B cell (primary cell): Measurements from ENCODE around the gene DNAJA1. TPM values are rescaled to one million over a fixed set of nuclear protein-coding genes. Genes with fewer than 3 reads are reported as not detected.

Experiments
- ATAC-seq: fragments of 200-7000 bp; cut with Tn5 transposase; one replicate; pipeline ENCODE4 v1.10.0; 2021; ENCODE audit warnings: low read depth, mild to moderate bottlenecking, moderate number of reproducible peaks, moderate library complexity
- CTCF ChIA-PET: fragments of 350-600 bp; sonication (Branson Sonifier 250); formaldehyde crosslinking; loops from one replicate; lab custom pipeline; 2021; ENCODE audit warnings: antibody characterized with exemption, inconsistent platforms; lab: Charles Lee
- POLR2A ChIA-PET: fragments of 350-600 bp; sonication (Branson Sonifier 250); formaldehyde crosslinking; loops from one replicate; lab custom pipeline; 2021; ENCODE audit warnings: antibody characterized with exemption; lab: Charles Lee
- DNase-seq: peaks from one replicate; pipeline ENCODE4 v3.0.0; 2013
- H2AFZ ChIP-seq: 2 replicates; pipeline ENCODE4 v1.6.1; 2012; ENCODE audit warnings: mild to moderate bottlenecking, low read depth, low read length; ENCODE audit not compliant: insufficient read depth, poor library complexity, severe bottlenecking
- H3K27ac ChIP-seq, 2 donors: 1 replicate in 1 of 2; 2 replicates in 1 of 2; pipeline ENCODE4 v1.5.1; 2012 to 2013; ENCODE audit warnings: low read length in 2 of 2, mild to moderate bottlenecking in 2 of 2, moderate library complexity in 1 of 2
- H3K27me3 ChIP-seq, 4 experiments: fragments of 200-600 bp in 1 of 4; sonication (generic) in 1 of 4; replicated peaks in 1 of 4; 1 replicate in 2 of 4; 2 replicates in 2 of 4; pipeline versions ENCODE4 v1.6.1 to v1.7.0; 2013 to 2016; ENCODE audit warnings: low read length in 3 of 4, mild to moderate bottlenecking in 2 of 4, mixed read lengths in 1 of 4, moderate library complexity in 1 of 4; ENCODE audit not compliant: insufficient read depth in 4 of 4, control insufficient read depth in 3 of 4; ENCODE audit errors: control extremely low read depth in 1 of 4
- H3K36me3 ChIP-seq, 2 experiments: replicated peaks in 1 of 2; 1 replicate in 1 of 2; 2 replicates in 1 of 2; pipeline versions ENCODE4 v1.6.1 to v1.7.1; 2013; ENCODE audit warnings: low read length in 1 of 2; ENCODE audit not compliant: insufficient read depth in 2 of 2, control insufficient read depth in 1 of 2; ENCODE audit errors: control extremely low read depth in 1 of 2, extremely low read depth in 1 of 2
- H3K4me1 ChIP-seq, 2 donors: fragments of 200-600 bp in 1 of 2; sonication (generic) in 1 of 2; 1 replicate in 1 of 2; 2 replicates in 1 of 2; pipeline versions ENCODE4 v1.5.1 to v1.6.1; 2013 to 2017; ENCODE audit warnings: low read length in 2 of 2; ENCODE audit not compliant: control insufficient read depth in 2 of 2, insufficient read depth in 2 of 2
- H3K4me2 ChIP-seq: replicated peaks from 2 replicates; pipeline ENCODE3; 2012; ENCODE audit warnings: mild to moderate bottlenecking, low read depth, low read length; ENCODE audit not compliant: poor library complexity, severe bottlenecking
- H3K4me3 ChIP-seq, 5 experiments: fragments of 200-600 bp in 1 of 5; sonication (generic) in 1 of 5; 1 replicate in 3 of 5; 2 replicates in 2 of 5; pipeline versions ENCODE4 v1.5.1 to v1.7.0; 2011 to 2016; ENCODE audit warnings: low read length in 4 of 5, mild to moderate bottlenecking in 4 of 5, low read depth in 2 of 5, control low read depth in 1 of 5, moderate library complexity in 1 of 5; ENCODE audit not compliant: insufficient read depth in 1 of 5; ENCODE audit errors: control extremely low read depth in 1 of 5, extremely low read depth in 1 of 5
- H3K79me2 ChIP-seq: fragments of 200-600 bp; sonication (generic); one replicate; pipeline ENCODE4 v1.6.0; 2016; ENCODE audit warnings: low read length; ENCODE audit not compliant: control insufficient read depth, insufficient read depth
- H3K9ac ChIP-seq: fragments of 200-600 bp; sonication (generic); 2 replicates; pipeline ENCODE4 v1.6.1; 2017; ENCODE audit warnings: mild to moderate bottlenecking, low read length, moderate library complexity
- H3K9me3 ChIP-seq, 3 donors: one replicate each; pipeline versions ENCODE4 v1.6.1 to v1.7.1; 2013; ENCODE audit warnings: low read length in 2 of 3; ENCODE audit not compliant: control insufficient read depth in 2 of 3, insufficient read depth in 1 of 3; ENCODE audit errors: control extremely low read depth in 1 of 3
- H4K20me1 ChIP-seq: 2 replicates; pipeline ENCODE4 v1.6.0; 2012; ENCODE audit warnings: mild to moderate bottlenecking, low read length; ENCODE audit not compliant: insufficient read depth, control insufficient read depth, poor library complexity, severe bottlenecking
- H3K27ac Mint-ChIP-seq: one replicate; pipeline ENCODE4 v1.8.0; 2021; ENCODE audit warnings: mixed read lengths
- H3K27me3 Mint-ChIP-seq: one replicate; pipeline ENCODE4 v1.8.0; 2021; ENCODE audit warnings: mixed read lengths
- H3K4me1 Mint-ChIP-seq: one replicate; pipeline ENCODE4 v1.8.0; 2021; ENCODE audit warnings: mixed read lengths
- H3K4me3 Mint-ChIP-seq: one replicate; pipeline ENCODE4 v1.8.0; 2021; ENCODE audit warnings: mixed read lengths
- H3K9me3 Mint-ChIP-seq: one replicate; pipeline ENCODE4 v1.8.0; 2022; ENCODE audit warnings: mixed read lengths; ENCODE audit not compliant: insufficient read depth
- EZH2 ChIP-seq: IDR thresholded peaks from 2 replicates; pipeline ENCODE4 v1.6.1; 2012; ENCODE audit warnings: borderline replicate concordance, low read depth, mild to moderate bottlenecking, moderate library complexity, low read length; ENCODE audit not compliant: insufficient read depth, poor library complexity, severe bottlenecking
- WGBS: methylation state at CpG from one replicate; pipeline ENCODE4 v1.1.5; 2013; ENCODE audit warnings: missing lambda C conversion rate; ENCODE audit not compliant: insufficient coverage; 5-methylcytosine and 5-hydroxymethylcytosine counted together
- intact Hi-C: fragments of 100-400 bp; cut with micrococcal nuclease; formaldehyde crosslinking; loops from one replicate; pipeline ENCODE4 v1.10.0; 2022
- polyA minus RNA-seq: library from RNA; depleted of rRNA, polyadenylated mRNA; stranded (reverse); fragments of >200 nt; gene quantifications from 2 replicates; pipeline ENCODE4 v1.2.3, GENCODE V29; 2012
- polyA plus RNA-seq: library from polyadenylated mRNA; depleted of rRNA; stranded (reverse); fragments of >200 nt; gene quantifications from 2 replicates; pipeline ENCODE4 v1.2.3, GENCODE V29; 2012
- total RNA-seq, 2 donors: library from RNA; stranded (reverse); fragments of 120-200 nt in 1 of 2; gene quantifications; 1 replicate in 1 of 2; 2 replicates in 1 of 2; pipeline versions ENCODE4 v1.2.3 to v1.2.4, GENCODE V29; 2013 to 2022
- TF ChIP-seq, protein P1 (sequence below): fragments of 200-600 bp; IDR thresholded peaks from one replicate; pipeline ENCODE4 v1.8.0; 2022; ENCODE audit warnings: antibody characterized with exemption, mild to moderate bottlenecking

DNAJA1 gene
- total RNA-seq (66.6 and 68.6 TPM in 2 replicates), polyA plus RNA-seq (104 and 206 TPM in 2 replicates), polyA minus RNA-seq (31.0 and 60.7 TPM in 2 replicates)
- 72.1 TPM for total RNA-seq (2013)

GRCh38 chr9:33024966-33025571, at the start of gene DNAJA1:
TSS of gene DNAJA1 (plus strand) at chr9:33025273. CDS start at chr9:33026485, 1,212 bp downstream.
- H3K9me3 Mint-ChIP-seq = no peaks in the 10 kb centered on the region
- ChIA-PET POLR2A (interaction anchor here (0.5 to 2.3 kb wide), 11 partner anchors 22 to 476 kb away, joined by 3 to 15 read pairs (median 4); partner anchors contain the start of genes APTX, BAG1, CHMP5 and NFX1), CTCF (interaction anchor here (0.7 to 1.7 kb wide), 3 partner anchors 11 to 201 kb away, joined by 3 to 5 read pairs (median 3); no protein-coding TSS in a partner anchor)
- Histone ChIP-seq H3K9ac (peak within 1 kb of the TSS; percentile 100), H3K27me3 (no peaks in the 10 kb centered on the region), H3K9me3 (no peaks in the 10 kb centered on the region), H3K4me3 (peak within 1 kb of the TSS; percentile 74 to 100 (median 100)), H2AFZ (peak within 1 kb of the TSS; percentile 90), H4K20me1 (peaks cover 50% of the 10 kb centered on the region), H3K36me3 (peaks cover 8 to 36% of the 10 kb centered on the region in 2 experiments), H3K4me2 (peak within 1 kb of the TSS; percentile 84), H3K79me2 (peaks cover 82% of the 10 kb centered on the region), H3K27ac (peak within 1 kb of the TSS; percentile 99), H3K4me1 (peaks cover 17 to 34% of the 10 kb centered on the region in 2 donors)
- no peak for TF ChIP-seq EZH2
- TF ChIP-seq, protein P1, sequence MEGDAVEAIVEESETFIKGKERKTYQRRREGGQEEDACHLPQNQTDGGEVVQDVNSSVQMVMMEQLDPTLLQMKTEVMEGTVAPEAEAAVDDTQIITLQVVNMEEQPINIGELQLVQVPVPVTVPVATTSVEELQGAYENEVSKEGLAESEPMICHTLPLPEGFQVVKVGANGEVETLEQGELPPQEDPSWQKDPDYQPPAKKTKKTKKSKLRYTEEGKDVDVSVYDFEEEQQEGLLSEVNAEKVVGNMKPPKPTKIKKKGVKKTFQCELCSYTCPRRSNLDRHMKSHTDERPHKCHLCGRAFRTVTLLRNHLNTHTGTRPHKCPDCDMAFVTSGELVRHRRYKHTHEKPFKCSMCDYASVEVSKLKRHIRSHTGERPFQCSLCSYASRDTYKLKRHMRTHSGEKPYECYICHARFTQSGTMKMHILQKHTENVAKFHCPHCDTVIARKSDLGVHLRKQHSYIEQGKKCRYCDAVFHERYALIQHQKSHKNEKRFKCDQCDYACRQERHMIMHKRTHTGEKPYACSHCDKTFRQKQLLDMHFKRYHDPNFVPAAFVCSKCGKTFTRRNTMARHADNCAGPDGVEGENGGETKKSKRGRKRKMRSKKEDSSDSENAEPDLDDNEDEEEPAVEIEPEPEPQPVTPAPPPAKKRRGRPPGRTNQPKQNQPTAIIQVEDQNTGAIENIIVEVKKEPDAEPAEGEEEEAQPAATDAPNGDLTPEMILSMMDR = no peak
- peak within 1 kb of the TSS; percentile 97 for H3K4me3 Mint-ChIP-seq
- H3K4me1 Mint-ChIP-seq = peaks cover 59% of the 10 kb centered on the region
- H3K27me3 Mint-ChIP-seq = no peaks in the 10 kb centered on the region
- peak; percentile 83 for ATAC-seq
- peak within 1 kb of the TSS; percentile 95 for H3K27ac Mint-ChIP-seq
- peak; percentile 96 for DNase-seq
- WGBS = under 1% methylated on average over 61 of the region's 61 CpGs
- intact Hi-C loops = loop anchor here (1.0 to 10.0 kb wide), 12 partner anchors 20 to 790 kb away; partner anchors contain the start of genes APTX, B4GALT1, CHMP5 and NDUFB6

DNA sequence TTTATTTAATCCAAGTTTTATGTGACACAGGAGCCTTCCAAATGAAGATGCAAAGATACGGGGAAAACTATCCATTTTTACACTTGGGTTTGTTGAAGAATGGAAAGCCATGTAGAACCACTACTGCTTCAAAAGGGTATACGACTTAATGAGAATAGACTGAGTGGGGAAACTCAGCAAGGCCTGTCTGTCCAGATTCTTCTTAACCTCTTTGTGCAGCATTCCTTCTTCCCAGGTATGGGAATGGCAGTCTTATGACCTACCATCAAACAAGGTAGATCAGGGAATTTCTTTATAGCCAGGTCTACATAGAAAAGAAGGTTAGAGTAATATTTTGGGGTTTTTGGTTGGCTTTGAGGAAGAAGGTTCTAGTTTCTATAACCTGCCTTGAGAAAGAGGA, 47.0 kb upstream of the DNAJA1 start:
- Histone ChIP-seq H3K4me1 (no peaks in the 10 kb centered on the region), H4K20me1 (no peaks in the 10 kb centered on the region), H3K27ac (no peak overlapping the region), H3K79me2 (no peaks in the 10 kb centered on the region), H3K4me2 (no peak overlapping the region), H3K4me3 (no peak overlapping the region), H3K9me3 (no peaks in the 10 kb centered on the region), H3K36me3 (peaks cover 3 to 42% of the 10 kb centered on the region in 2 experiments), H3K9ac (no peak overlapping the region), H3K27me3 (no peaks in the 10 kb centered on the region), H2AFZ (no peak overlapping the region)
- ChIA-PET CTCF (no interaction called here), POLR2A (no interaction called here)
- no peak for ATAC-seq
- DNase-seq = no peak
- H3K4me1 Mint-ChIP-seq = no peaks in the 10 kb centered on the region
- no peaks in the 10 kb centered on the region for H3K9me3 Mint-ChIP-seq
- intact Hi-C loops = no loop called here
- TF ChIP-seq, protein P1 = no peak
- TF ChIP-seq EZH2 = no peak
- H3K4me3 Mint-ChIP-seq = no peak overlapping the region
- no CpG with 5 or more reads among the region's 2 CpGs for WGBS
- no peaks in the 10 kb centered on the region for H3K27me3 Mint-ChIP-seq
- H3K27ac Mint-ChIP-seq = no peak overlapping the region
